HUES48 (cell line): ENCODE results near the gene RHEB.

ENCODE experiments used
- H3K27ac ChIP-seq: one replicate; pipeline ENCODE4 v1.7.0; 2013; ENCODE audit warnings: low read depth, low read length, inconsistent platforms
- H3K27me3 ChIP-seq: 2 replicates; pipeline ENCODE4 v1.6.1; 2013; ENCODE audit warnings: mild to moderate bottlenecking, low read length; ENCODE audit not compliant: control insufficient read depth, insufficient read depth
- H3K36me3 ChIP-seq: 2 replicates; pipeline ENCODE4 v1.6.1; 2013; ENCODE audit warnings: low read length; ENCODE audit not compliant: control insufficient read depth, insufficient read depth
- H3K4me1 ChIP-seq: 2 replicates; pipeline ENCODE4 v1.6.1; 2013; ENCODE audit warnings: mild to moderate bottlenecking, low read length; ENCODE audit not compliant: control insufficient read depth, insufficient read depth
- H3K4me3 ChIP-seq: 2 replicates; pipeline ENCODE4 v1.5.1; 2013; ENCODE audit warnings: mild to moderate bottlenecking, low read depth, low read length
- H3K9ac ChIP-seq: 2 replicates; pipeline ENCODE4 v1.6.1; 2013; ENCODE audit warnings: mild to moderate bottlenecking, low read depth, low read length, moderate library complexity
- H3K9me3 ChIP-seq: 2 replicates; pipeline ENCODE4 v1.6.1; 2013; ENCODE audit warnings: low read length; ENCODE audit not compliant: control insufficient read depth, insufficient read depth

Gene RHEB

GRCh38 chr7:151468217-151469018 is 51.3 kb downstream of the RHEB start:
- H3K27ac ChIP-seq, result no peak overlapping the region
- no peaks in the 10 kb centered on the region for H3K27me3 ChIP-seq
- H3K4me3 ChIP-seq, result no peak overlapping the region
- H3K9me3 ChIP-seq, result peaks cover 8% of the 10 kb centered on the region
- no peak overlapping the region for H3K9ac ChIP-seq
- H3K4me1 ChIP-seq, result peaks cover 32% of the 10 kb centered on the region
- H3K36me3 ChIP-seq, result peaks cover 68% of the 10 kb centered on the region

DNA sequence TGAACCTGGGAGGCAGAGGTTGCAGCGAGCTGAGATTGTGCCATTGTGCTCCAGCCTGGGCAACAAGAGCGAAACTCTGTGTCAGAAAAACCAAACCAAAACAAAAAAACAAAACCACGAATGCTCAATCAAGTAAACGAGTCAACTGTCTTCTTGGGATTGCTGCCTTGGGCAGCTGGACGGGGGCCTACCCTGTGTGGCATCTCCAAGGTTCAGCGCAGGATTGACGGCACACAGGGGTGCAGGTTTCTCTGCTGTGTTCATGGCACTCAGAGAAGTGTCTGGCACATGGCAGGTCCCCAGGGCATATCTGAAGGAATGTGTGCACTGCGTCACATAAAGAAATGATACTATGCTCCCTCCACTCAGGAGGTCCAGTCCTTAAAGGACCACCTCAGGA is 54.5 kb downstream of the RHEB start:
- H3K27ac ChIP-seq, result no peak overlapping the region
- H3K9ac ChIP-seq, result no peak overlapping the region
- H3K4me3 ChIP-seq, result no peak overlapping the region
- peaks cover 17% of the 10 kb centered on the region for H3K9me3 ChIP-seq
- peaks cover 58% of the 10 kb centered on the region for H3K36me3 ChIP-seq
- H3K4me1 ChIP-seq, result peaks cover 13% of the 10 kb centered on the region
- no peaks in the 10 kb centered on the region for H3K27me3 ChIP-seq

GRCh38 chr7:151462306-151462779 is 57.4 kb downstream of the RHEB start:
- H3K27me3 ChIP-seq, result no peaks in the 10 kb centered on the region
- H3K4me1 ChIP-seq, result peaks cover 29% of the 10 kb centered on the region
- H3K27ac ChIP-seq, result peak overlapping the region; percentile 44
- H3K9me3 ChIP-seq, result peaks cover 23% of the 10 kb centered on the region
- H3K4me3 ChIP-seq, result no peak overlapping the region
- no peak overlapping the region for H3K9ac ChIP-seq
- peaks cover 30% of the 10 kb centered on the region for H3K36me3 ChIP-seq

DNA sequence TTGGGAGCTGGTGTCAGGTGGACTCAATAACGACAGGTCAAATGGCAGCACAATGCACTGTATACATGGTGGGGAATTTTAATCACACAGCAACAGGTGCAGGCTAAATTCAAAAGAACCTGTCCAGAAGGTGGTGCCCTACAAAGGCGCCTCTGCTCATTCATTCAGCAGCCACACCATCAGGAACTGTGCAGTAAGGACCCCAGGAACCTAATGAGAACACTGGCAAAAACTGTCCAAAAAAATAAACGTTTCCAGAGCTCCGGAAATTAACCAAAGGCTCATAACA is 57.8 kb downstream of the RHEB start:
- Histone ChIP-seq H3K4me3 (no peak overlapping the region), H3K9ac (no peak overlapping the region), H3K27me3 (no peaks in the 10 kb centered on the region), H3K36me3 (peaks cover 26% of the 10 kb centered on the region), H3K4me1 (peaks cover 33% of the 10 kb centered on the region), H3K27ac (peak overlapping the region; percentile 44), H3K9me3 (peaks cover 26% of the 10 kb centered on the region)

- Histone ChIP-seq H3K36me3 (peaks cover 23% of the 10 kb centered on the region), H3K9ac (no peak overlapping the region), H3K27ac (no peak overlapping the region), H3K9me3 (peaks cover 26% of the 10 kb centered on the region), H3K27me3 (no peaks in the 10 kb centered on the region), H3K4me3 (no peak overlapping the region), H3K4me1 (peaks cover 39% of the 10 kb centered on the region)
These were observed 58.4 kb downstream of the RHEB start for GRCh38 chr7:151461096-151461941.

- peaks cover 42% of the 10 kb centered on the region for H3K4me1 ChIP-seq
- peaks cover 14% of the 10 kb centered on the region for H3K36me3 ChIP-seq
- no peaks in the 10 kb centered on the region for H3K27me3 ChIP-seq
- peaks cover 26% of the 10 kb centered on the region for H3K9me3 ChIP-seq
- H3K27ac ChIP-seq, result peak overlapping the region; percentile 62
- peak overlapping the region; percentile 21; the same call in 1 of the 2 replicates for H3K9ac ChIP-seq
- no peak overlapping the region for H3K4me3 ChIP-seq
These were observed 59.2 kb downstream of the RHEB start for GRCh38 chr7:151460474-151460855.

DNA sequence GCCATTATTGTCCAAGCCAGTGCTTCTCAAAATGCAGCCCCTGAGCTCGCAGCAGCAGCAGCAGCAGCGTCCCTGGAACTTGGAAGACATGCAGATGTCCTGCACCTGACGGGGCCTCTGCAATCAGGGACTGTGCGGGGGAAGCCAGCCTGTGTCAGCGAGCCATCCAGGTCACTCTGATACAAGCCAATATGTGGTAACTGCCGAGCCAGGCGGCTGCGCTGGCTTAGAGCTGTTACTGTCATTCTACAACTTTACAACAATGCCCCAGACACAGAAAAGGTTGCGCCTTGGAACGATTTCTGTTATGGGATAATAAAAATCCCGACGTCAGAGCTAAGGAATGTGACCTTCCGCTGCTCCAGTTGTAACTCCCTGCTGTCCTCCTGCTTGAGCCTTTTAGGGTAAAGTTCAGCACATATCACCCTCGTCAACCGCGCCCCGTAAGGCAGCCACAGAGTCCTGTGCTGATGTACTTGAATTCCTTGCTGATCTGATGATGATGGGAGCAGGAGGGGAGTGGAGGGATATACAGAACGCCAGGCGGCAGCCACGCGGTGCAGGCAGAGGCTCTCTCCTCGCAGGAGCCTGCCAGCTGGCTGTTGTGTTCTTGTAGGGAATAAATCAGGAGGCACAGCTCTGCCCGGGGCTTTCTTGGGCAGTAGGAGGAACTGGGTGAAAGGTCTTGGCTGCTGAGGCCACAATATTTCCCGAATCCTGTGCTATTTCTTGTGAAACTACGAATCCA is 59.8 kb downstream of the RHEB start:
- Histone ChIP-seq H3K36me3 (peaks cover 10% of the 10 kb centered on the region), H3K4me3 (no peak overlapping the region), H3K9me3 (peaks cover 26% of the 10 kb centered on the region), H3K27ac (peak overlapping the region; percentile 62), H3K27me3 (no peaks in the 10 kb centered on the region), H3K9ac (peak overlapping the region; percentile 21; the same call in 1 of the 2 replicates), H3K4me1 (peaks cover 47% of the 10 kb centered on the region)

- Histone ChIP-seq H3K27ac (peak overlapping the region; percentile 82), H3K36me3 (no peaks in the 10 kb centered on the region), H3K9ac (no peak overlapping the region), H3K27me3 (no peaks in the 10 kb centered on the region), H3K4me1 (peaks cover 55% of the 10 kb centered on the region), H3K9me3 (peaks cover 9% of the 10 kb centered on the region), H3K4me3 (peak overlapping the region; percentile 29; the same call in 1 of the 2 replicates)
These were observed 62.2 kb downstream of the RHEB start for GRCh38 chr7:151457534-151457933.

GRCh38 chr7:151456782-151457181 is 62.9 kb downstream of the RHEB start:
- H3K4me3 ChIP-seq, result peak overlapping the region; percentile 29
- no peaks in the 10 kb centered on the region for H3K36me3 ChIP-seq
- H3K9ac ChIP-seq, result no peak overlapping the region
- H3K4me1 ChIP-seq, result peaks cover 52% of the 10 kb centered on the region
- no peaks in the 10 kb centered on the region for H3K27me3 ChIP-seq
- peaks cover 9% of the 10 kb centered on the region for H3K9me3 ChIP-seq
- H3K27ac ChIP-seq, result peak overlapping the region; percentile 82

- H3K36me3 ChIP-seq, result no peaks in the 10 kb centered on the region
- H3K4me3 ChIP-seq, result no peak overlapping the region
- H3K9ac ChIP-seq, result no peak overlapping the region
- H3K4me1 ChIP-seq, result peaks cover 48% of the 10 kb centered on the region
- peak overlapping the region; percentile 82 for H3K27ac ChIP-seq
- no peaks in the 10 kb centered on the region for H3K27me3 ChIP-seq
- H3K9me3 ChIP-seq, result peaks cover 9% of the 10 kb centered on the region
These were observed 63.4 kb downstream of the RHEB start for GRCh38 chr7:151456276-151456675.
